Duodenal mucosa (tissue), 2 donors: ENCODE results near the gene DHTKD1.
"Not testable (repeated sequence)": the region's sequence is repeated elsewhere in the genome, so short reads cannot be mapped to it uniquely, and the experiment has no call there.

Experiments used
- H3K27ac ChIP-seq: one replicate; pipeline ENCODE4 v1.7.0; 2013; ENCODE audit warnings: low read depth, low read length
- H3K27me3 ChIP-seq, 2 donors: one replicate each; pipeline ENCODE4 v1.7.0; 2013; ENCODE audit warnings: low read length in 2 of 2, control low read depth in 1 of 2; ENCODE audit not compliant: insufficient read depth in 2 of 2, control insufficient read depth in 1 of 2
- H3K36me3 ChIP-seq, 2 donors: one replicate each; pipeline ENCODE4 v1.7.0; 2013; ENCODE audit warnings: low read length in 2 of 2, control low read depth in 1 of 2; ENCODE audit not compliant: insufficient read depth in 2 of 2, control insufficient read depth in 1 of 2
- H3K4me1 ChIP-seq, 2 donors: one replicate each; pipeline ENCODE4 v1.7.0; 2013; ENCODE audit warnings: low read length in 2 of 2, control low read depth in 1 of 2; ENCODE audit not compliant: insufficient read depth in 2 of 2, control insufficient read depth in 1 of 2
- H3K4me3 ChIP-seq, 2 donors: one replicate each; pipeline ENCODE4 v1.7.0; 2013; ENCODE audit warnings: low read length in 2 of 2, low read depth in 1 of 2
- H3K9ac ChIP-seq, 2 donors: one replicate each; pipeline ENCODE4 v1.7.0; 2013; ENCODE audit warnings: low read length in 2 of 2, low read depth in 1 of 2
- H3K9me3 ChIP-seq, 2 donors: one replicate each; pipeline ENCODE4 v1.7.0; 2013; ENCODE audit warnings: low read length in 2 of 2, control low read depth in 1 of 2; ENCODE audit not compliant: control insufficient read depth in 1 of 2

DHTKD1 gene

GRCh38 chr10:12063483-12063818 is 5.3 kb upstream of the DHTKD1 start:
- H3K36me3 ChIP-seq: no peaks in the 10 kb centered on the region
- H3K9me3 ChIP-seq: no peaks in the 10 kb centered on the region
- H3K4me3 ChIP-seq: no peak overlapping the region
- no peaks in the 10 kb centered on the region for H3K27me3 ChIP-seq
- no peaks in the 10 kb centered on the region for H3K4me1 ChIP-seq
- H3K9ac ChIP-seq: no peak overlapping the region
- no peak overlapping the region for H3K27ac ChIP-seq

- Histone ChIP-seq H3K4me3 (no peak overlapping the region), H3K27ac (no peak overlapping the region), H3K4me1 (peaks cover 5 to 6% of the 10 kb centered on the region in 2 donors), H3K27me3 (no peaks in the 10 kb centered on the region), H3K9me3 (no peaks in the 10 kb centered on the region), H3K36me3 (no peaks in the 10 kb centered on the region), H3K9ac (no peak overlapping the region)
Measured at GRCh38 chr10:12067336-12067735, 1.4 kb upstream of the DHTKD1 start.

GRCh38 chr10:12071441-12071840 is 2.7 kb downstream of the DHTKD1 start:
- not testable (repeated sequence) for H3K27ac ChIP-seq, H3K9ac ChIP-seq, H3K36me3 ChIP-seq, H3K9me3 ChIP-seq, H3K4me1 ChIP-seq, H3K4me3 ChIP-seq, H3K27me3 ChIP-seq

GRCh38 chr10:12073526-12073925 is 4.8 kb downstream of the DHTKD1 start:
- Histone ChIP-seq H3K36me3 (no peaks in the 10 kb centered on the region), H3K4me1 (peaks cover 5 to 6% of the 10 kb centered on the region in 2 donors), H3K4me3 (no peak overlapping the region), H3K27me3 (no peaks in the 10 kb centered on the region), H3K9ac (no peak overlapping the region), H3K9me3 (no peaks in the 10 kb centered on the region), H3K27ac (no peak overlapping the region)

- Histone ChIP-seq H3K27me3 (no peaks in the 10 kb centered on the region), H3K9ac (no peak overlapping the region), H3K36me3 (peaks cover 0 to 5% of the 10 kb centered on the region in 2 donors), H3K9me3 (no peaks in the 10 kb centered on the region), H3K4me1 (no peaks in the 10 kb centered on the region), H3K4me3 (no peak overlapping the region), H3K27ac (no peak overlapping the region)
Measured at GRCh38 chr10:12077580-12078180, 8.9 kb downstream of the DHTKD1 start.

GRCh38 chr10:12081470-12081869 is 12.7 kb downstream of the DHTKD1 start:
- Histone ChIP-seq H3K27me3 (no peaks in the 10 kb centered on the region), H3K36me3 (peaks cover 0 to 14% of the 10 kb centered on the region in 2 donors), H3K9me3 (no peaks in the 10 kb centered on the region), H3K4me1 (no peaks in the 10 kb centered on the region), H3K27ac (no peak overlapping the region), H3K9ac (no peak overlapping the region), H3K4me3 (no peak overlapping the region)

- H3K4me3 ChIP-seq: no peak overlapping the region
- H3K27me3 ChIP-seq: no peaks in the 10 kb centered on the region
- no peak overlapping the region for H3K9ac ChIP-seq
- H3K36me3 ChIP-seq: peaks cover 3 to 19% of the 10 kb centered on the region in 2 donors
- H3K4me1 ChIP-seq: no peaks in the 10 kb centered on the region
- H3K27ac ChIP-seq: no peak overlapping the region
- no peaks in the 10 kb centered on the region for H3K9me3 ChIP-seq
Measured at GRCh38 chr10:12081879-12082557, 13.3 kb downstream of the DHTKD1 start.

- no peaks in the 10 kb centered on the region for H3K4me1 ChIP-seq
- H3K27ac ChIP-seq: no peak overlapping the region
- no peak overlapping the region for H3K9ac ChIP-seq
- H3K36me3 ChIP-seq: peaks cover 13 to 45% of the 10 kb centered on the region in 2 donors
- no peaks in the 10 kb centered on the region for H3K27me3 ChIP-seq
- H3K9me3 ChIP-seq: no peaks in the 10 kb centered on the region
- H3K4me3 ChIP-seq: no peak overlapping the region
Measured at GRCh38 chr10:12088919-12089318, 20.2 kb downstream of the DHTKD1 start.

- Histone ChIP-seq H3K4me3 (no peak overlapping the region), H3K27ac (no peak overlapping the region), H3K4me1 (no peaks in the 10 kb centered on the region), H3K27me3 (no peaks in the 10 kb centered on the region), H3K36me3 (peaks cover 13 to 48% of the 10 kb centered on the region in 2 donors), H3K9ac (no peak overlapping the region), H3K9me3 (no peaks in the 10 kb centered on the region)
Measured at GRCh38 chr10:12091421-12091820, 22.7 kb downstream of the DHTKD1 start.

- H3K4me1 ChIP-seq, H3K9me3 ChIP-seq, H3K4me3 ChIP-seq, H3K9ac ChIP-seq, H3K27ac ChIP-seq, H3K27me3 ChIP-seq: not testable (repeated sequence)
- peaks cover 9 to 38% of the 10 kb centered on the region in 2 donors for H3K36me3 ChIP-seq
Measured at GRCh38 chr10:12097361-12097760, 28.6 kb downstream of the DHTKD1 start.
